Rectal smooth muscle tissue (tissue), 1 donor: ENCODE results near the gene CREB5.

Experiments used
- H3K27ac ChIP-seq: one replicate; pipeline ENCODE4 v1.7.0; 2013; ENCODE audit warnings: low read depth, low read length, inconsistent platforms
- H3K27me3 ChIP-seq: one replicate; pipeline ENCODE4 v1.7.0; 2013; ENCODE audit warnings: low read length; ENCODE audit not compliant: control insufficient read depth, insufficient read depth
- H3K36me3 ChIP-seq: one replicate; pipeline ENCODE4 v1.7.0; 2013; ENCODE audit warnings: low read length; ENCODE audit not compliant: control insufficient read depth, insufficient read depth
- H3K4me1 ChIP-seq: one replicate; pipeline ENCODE4 v1.7.0; 2013; ENCODE audit warnings: low read length; ENCODE audit not compliant: control insufficient read depth, insufficient read depth
- H3K4me3 ChIP-seq: one replicate; pipeline ENCODE4 v1.7.0; 2013; ENCODE audit warnings: low read length
- H3K9ac ChIP-seq: one replicate; pipeline ENCODE4 v1.7.0; 2013; ENCODE audit warnings: low read length

Gene CREB5

GRCh38 chr7:28425496-28425895 is 13.2 kb downstream of the CREB5 start:
- Histone ChIP-seq H3K9ac (no peak overlapping the region), H3K4me1 (no peaks in the 10 kb centered on the region), H3K27ac (no peak overlapping the region), H3K4me3 (no peak overlapping the region), H3K27me3 (no peaks in the 10 kb centered on the region), H3K36me3 (no peaks in the 10 kb centered on the region)

- Histone ChIP-seq H3K9ac (no peak overlapping the region), H3K4me1 (no peaks in the 10 kb centered on the region), H3K36me3 (no peaks in the 10 kb centered on the region), H3K27me3 (no peaks in the 10 kb centered on the region), H3K27ac (no peak overlapping the region), H3K4me3 (no peak overlapping the region)
Measured at GRCh38 chr7:28427236-28427635, 14.9 kb downstream of the CREB5 start.

- H3K4me3 ChIP-seq = no peak overlapping the region
- no peak overlapping the region for H3K27ac ChIP-seq
- no peak overlapping the region for H3K9ac ChIP-seq
- no peaks in the 10 kb centered on the region for H3K36me3 ChIP-seq
- H3K27me3 ChIP-seq = no peaks in the 10 kb centered on the region
- H3K4me1 ChIP-seq = no peaks in the 10 kb centered on the region
Measured at GRCh38 chr7:28430616-28431015, 18.3 kb downstream of the CREB5 start.

GRCh38 chr7:28432105-28432504 is 19.8 kb downstream of the CREB5 start:
- no peaks in the 10 kb centered on the region for H3K27me3 ChIP-seq
- H3K9ac ChIP-seq = no peak overlapping the region
- no peak overlapping the region for H3K27ac ChIP-seq
- no peaks in the 10 kb centered on the region for H3K4me1 ChIP-seq
- no peak overlapping the region for H3K4me3 ChIP-seq
- no peaks in the 10 kb centered on the region for H3K36me3 ChIP-seq

- H3K27me3 ChIP-seq = no peaks in the 10 kb centered on the region
- no peak overlapping the region for H3K27ac ChIP-seq
- H3K36me3 ChIP-seq = no peaks in the 10 kb centered on the region
- no peak overlapping the region for H3K4me3 ChIP-seq
- no peaks in the 10 kb centered on the region for H3K4me1 ChIP-seq
- H3K9ac ChIP-seq = no peak overlapping the region
Measured at GRCh38 chr7:28433039-28433438, 20.7 kb downstream of the CREB5 start.

- Histone ChIP-seq H3K4me1 (no peaks in the 10 kb centered on the region), H3K9ac (no peak overlapping the region), H3K27me3 (no peaks in the 10 kb centered on the region), H3K4me3 (no peak overlapping the region), H3K27ac (no peak overlapping the region), H3K36me3 (no peaks in the 10 kb centered on the region)
Measured at GRCh38 chr7:28433699-28434219, 21.4 kb downstream of the CREB5 start.

GRCh38 chr7:28434510-28434909 is 22.2 kb downstream of the CREB5 start:
- no peak overlapping the region for H3K27ac ChIP-seq
- H3K36me3 ChIP-seq = no peaks in the 10 kb centered on the region
- no peaks in the 10 kb centered on the region for H3K4me1 ChIP-seq
- H3K27me3 ChIP-seq = no peaks in the 10 kb centered on the region
- H3K4me3 ChIP-seq = no peak overlapping the region
- H3K9ac ChIP-seq = no peak overlapping the region

GRCh38 chr7:28435152-28435551 is 22.8 kb downstream of the CREB5 start:
- no peaks in the 10 kb centered on the region for H3K27me3 ChIP-seq
- H3K27ac ChIP-seq = no peak overlapping the region
- H3K4me1 ChIP-seq = no peaks in the 10 kb centered on the region
- H3K36me3 ChIP-seq = no peaks in the 10 kb centered on the region
- no peak overlapping the region for H3K4me3 ChIP-seq
- H3K9ac ChIP-seq = no peak overlapping the region

GRCh38 chr7:28435732-28436378 is 23.5 kb downstream of the CREB5 start:
- Histone ChIP-seq H3K9ac (no peak overlapping the region), H3K4me3 (no peak overlapping the region), H3K27me3 (no peaks in the 10 kb centered on the region), H3K27ac (no peak overlapping the region), H3K4me1 (no peaks in the 10 kb centered on the region), H3K36me3 (no peaks in the 10 kb centered on the region)

GRCh38 chr7:28440055-28440601 is 27.8 kb downstream of the CREB5 start:
- Histone ChIP-seq H3K4me1 (no peaks in the 10 kb centered on the region), H3K27me3 (no peaks in the 10 kb centered on the region), H3K36me3 (no peaks in the 10 kb centered on the region), H3K9ac (no peak overlapping the region), H3K4me3 (no peak overlapping the region), H3K27ac (no peak overlapping the region)

- no peaks in the 10 kb centered on the region for H3K36me3 ChIP-seq
- H3K9ac ChIP-seq = no peak overlapping the region
- no peaks in the 10 kb centered on the region for H3K27me3 ChIP-seq
- no peaks in the 10 kb centered on the region for H3K4me1 ChIP-seq
- H3K27ac ChIP-seq = no peak overlapping the region
- H3K4me3 ChIP-seq = no peak overlapping the region
Measured at GRCh38 chr7:28442540-28443420, 30.5 kb downstream of the CREB5 start.

- no peak overlapping the region for H3K4me3 ChIP-seq
- no peaks in the 10 kb centered on the region for H3K4me1 ChIP-seq
- H3K36me3 ChIP-seq = no peaks in the 10 kb centered on the region
- H3K27me3 ChIP-seq = no peaks in the 10 kb centered on the region
- H3K9ac ChIP-seq = no peak overlapping the region
- H3K27ac ChIP-seq = no peak overlapping the region
Measured at GRCh38 chr7:28446131-28446530, 33.8 kb downstream of the CREB5 start.
